IPS-NIHi11 (cell line): ENCODE data around the gene MGARP.

Experiments
- DNase-seq: peaks from one replicate; pipeline ENCODE4 v3.0.0; 2012; ENCODE audit warnings: mixed read lengths, low spot score

Gene MGARP

DNA sequence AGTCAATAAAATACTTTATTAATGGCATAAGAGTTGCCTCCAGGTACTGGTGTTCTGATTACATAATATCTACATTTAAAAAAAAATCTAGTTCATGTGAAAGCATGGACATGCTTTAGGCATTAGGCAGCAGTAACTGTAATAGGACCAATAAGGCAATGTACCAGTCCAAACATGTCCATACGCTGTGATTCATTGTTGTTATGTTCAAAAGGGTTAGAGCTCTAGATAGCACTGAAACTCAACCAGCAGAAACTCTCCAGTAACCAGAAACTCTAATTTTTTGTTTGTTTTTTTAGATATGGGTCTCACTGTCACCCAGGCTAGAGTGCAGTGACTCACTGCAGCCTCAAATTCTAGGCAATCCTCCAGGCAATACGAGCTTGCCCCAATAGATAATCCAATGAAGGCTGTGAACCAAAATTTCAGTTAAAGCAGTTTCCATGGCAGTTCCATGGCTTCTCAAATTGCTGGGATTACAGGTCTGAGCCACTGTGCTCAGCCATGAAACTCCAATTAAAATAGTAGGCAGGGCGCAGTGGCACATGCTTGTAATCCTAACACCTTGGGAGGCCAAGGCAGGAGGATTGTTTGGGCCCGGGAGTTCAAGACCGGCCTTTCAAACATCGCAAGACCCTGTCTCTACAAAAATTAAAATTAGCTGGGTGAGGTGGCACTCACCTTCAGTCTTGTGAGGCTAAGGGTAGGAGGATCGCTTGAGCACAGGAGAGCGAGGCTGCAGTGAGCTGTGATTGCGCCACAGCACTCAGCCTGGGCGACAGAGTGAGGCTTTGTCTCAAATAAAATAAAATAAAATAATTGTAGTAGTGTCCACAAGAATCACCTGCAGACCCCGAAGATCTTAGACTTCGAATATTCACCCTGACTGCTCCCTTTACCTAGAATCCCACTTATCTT lies 36.3 kb downstream of the MGARP start:
- no peak for DNase-seq

DNA sequence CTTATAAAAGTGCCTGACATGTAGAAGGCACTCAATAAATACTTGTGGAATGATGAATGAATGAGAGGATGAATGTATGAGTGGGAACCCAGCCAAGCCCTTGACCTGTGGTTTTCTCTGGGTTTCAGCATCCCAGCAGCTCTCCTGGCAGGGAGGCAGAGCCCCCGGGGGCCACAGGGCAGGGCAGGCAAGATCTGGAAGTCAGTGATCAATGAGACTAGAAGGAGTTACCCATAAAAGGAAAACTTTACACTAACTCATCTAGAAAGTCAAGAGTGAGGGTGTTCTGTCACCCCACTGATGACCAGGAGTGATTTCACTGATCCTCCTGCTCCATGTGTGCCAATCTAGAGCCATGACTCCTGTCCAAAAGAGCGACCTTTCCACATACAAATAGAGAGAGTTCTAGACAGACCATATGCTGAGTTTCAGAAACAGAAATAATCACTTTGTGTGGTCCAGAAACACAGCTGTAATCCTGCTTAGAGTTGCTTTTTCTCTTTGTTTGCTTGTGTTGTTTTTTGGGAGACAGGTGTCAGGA lies 37.4 kb downstream of the MGARP start:
- DNase-seq: no peak

DNA sequence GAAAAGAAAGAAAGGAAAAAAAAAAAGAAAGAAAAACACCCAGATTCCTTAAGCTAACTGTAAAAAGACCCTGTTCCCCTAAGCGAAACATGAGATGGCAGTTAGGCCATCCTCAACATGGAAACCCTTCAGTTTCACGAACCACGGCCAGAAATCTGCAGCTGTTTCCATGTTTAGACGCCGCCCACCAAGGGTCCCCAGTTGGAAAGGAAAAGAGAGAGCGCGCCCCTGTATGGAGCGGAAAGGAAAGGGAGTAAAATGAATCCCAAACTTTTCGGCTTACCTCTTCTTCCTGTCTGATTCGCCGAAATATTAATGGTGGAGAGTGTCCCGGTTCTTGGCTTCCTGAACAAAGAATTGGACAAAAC lies 38.3 kb downstream of the MGARP start:
- DNase-seq: no peak

DNA sequence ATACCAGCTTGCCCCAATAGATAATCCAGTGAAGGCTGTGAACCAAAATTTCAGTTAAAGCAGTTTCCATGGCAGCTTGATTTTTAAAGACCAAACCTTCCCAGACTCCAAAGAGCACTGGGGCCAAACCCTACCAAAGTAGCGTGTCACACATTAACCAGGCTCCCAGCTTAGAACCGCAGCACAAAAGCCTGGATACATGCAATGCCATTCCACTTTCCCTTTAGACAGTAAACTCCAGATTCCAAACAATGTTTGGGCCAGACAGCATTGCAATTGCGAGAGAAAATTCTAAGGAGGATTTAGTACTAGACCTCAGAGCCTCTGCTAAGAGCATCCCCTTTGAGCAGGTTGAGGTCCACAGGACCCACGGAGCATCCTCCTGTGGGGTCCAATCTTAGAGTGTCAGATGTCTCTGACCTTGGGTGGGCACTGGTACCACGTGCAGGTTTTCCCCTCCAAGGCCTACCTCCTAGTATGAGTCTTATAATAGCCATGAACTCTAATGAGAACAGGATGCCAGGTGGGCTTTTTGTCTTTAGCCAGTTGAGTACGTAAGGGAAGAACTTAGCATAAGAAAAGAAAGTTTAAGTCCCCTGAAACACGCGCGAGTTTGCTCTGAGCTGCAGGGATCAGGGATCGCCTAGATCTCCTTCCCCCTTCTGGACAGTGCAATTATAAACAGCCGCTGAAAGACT lies 38.8 kb downstream of the MGARP start:
- peak; percentile 26 for DNase-seq

DNA sequence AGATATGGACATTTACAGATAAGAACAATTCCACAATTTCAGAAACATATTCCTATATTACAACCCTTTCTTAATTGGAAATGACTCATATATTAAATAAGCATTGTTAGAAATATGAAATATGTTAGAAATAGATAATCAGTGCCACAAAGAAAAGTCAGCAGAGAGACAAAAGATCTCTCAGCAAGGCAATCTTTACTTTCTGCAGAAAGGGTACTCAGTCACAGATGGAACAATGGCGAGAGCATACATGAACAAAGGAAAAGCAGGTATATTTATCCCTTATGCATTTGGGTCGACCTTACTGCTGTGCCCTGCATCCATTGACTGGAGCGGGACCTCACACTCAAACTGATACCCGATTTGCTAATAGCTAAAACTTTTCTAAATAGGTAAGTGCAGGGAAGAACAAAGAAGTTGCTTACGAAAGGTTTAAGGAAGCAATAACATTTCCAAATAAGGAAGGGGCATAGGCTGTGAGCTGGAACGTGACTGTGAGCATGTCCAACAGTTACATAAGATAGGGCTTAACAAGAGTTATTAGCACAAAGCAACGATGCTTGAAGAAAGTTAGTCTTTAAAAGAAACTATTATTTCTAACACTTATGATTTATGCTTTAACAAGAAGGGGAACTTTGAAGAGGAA lies 40.8 kb downstream of the MGARP start:
- DNase-seq: no peak

DNA sequence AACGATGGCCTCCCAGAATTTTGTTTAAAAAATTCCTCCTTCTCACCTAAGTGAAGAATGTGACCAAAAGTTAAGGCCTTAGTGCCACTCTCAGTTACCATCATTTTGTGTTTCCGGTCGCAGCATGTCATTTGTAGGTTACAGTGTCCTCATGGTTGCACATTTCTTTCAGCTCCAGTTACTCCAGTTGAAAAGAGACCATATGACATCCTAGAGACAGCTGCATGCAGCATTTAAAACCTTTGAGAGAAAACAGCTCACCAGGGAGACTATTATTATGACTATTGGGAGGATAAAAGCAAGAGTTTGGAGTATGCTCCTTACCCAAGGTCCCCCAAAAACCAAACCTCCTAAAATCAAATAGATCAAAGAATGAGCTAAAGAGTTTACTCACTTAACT lies 45.8 kb downstream of the MGARP start:
- DNase-seq: no peak

DNA sequence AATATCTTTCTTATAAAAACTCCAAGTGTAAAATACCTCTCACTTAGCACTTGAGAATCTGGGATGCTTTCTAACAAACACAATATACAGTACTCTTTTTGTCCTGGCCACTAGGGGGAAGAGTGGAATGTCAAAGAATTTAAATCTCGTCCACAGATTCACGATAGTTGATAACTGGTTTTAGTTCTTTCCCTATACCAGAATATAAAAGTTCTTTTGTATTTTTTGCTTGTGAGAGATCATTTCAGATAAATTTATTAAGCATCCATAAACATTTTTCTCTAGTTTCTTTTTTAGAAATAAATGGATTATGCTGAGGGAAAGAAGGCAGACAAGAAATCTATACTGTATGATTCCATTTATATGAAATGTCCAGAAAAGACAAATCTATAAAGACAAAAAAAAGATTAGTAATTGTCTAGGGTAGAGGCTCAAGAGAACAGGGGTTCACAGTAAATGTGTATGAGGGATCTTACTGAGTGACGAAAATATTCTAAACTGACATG lies 50.4 kb downstream of the MGARP start:
- peak; percentile 47 for DNase-seq

DNA sequence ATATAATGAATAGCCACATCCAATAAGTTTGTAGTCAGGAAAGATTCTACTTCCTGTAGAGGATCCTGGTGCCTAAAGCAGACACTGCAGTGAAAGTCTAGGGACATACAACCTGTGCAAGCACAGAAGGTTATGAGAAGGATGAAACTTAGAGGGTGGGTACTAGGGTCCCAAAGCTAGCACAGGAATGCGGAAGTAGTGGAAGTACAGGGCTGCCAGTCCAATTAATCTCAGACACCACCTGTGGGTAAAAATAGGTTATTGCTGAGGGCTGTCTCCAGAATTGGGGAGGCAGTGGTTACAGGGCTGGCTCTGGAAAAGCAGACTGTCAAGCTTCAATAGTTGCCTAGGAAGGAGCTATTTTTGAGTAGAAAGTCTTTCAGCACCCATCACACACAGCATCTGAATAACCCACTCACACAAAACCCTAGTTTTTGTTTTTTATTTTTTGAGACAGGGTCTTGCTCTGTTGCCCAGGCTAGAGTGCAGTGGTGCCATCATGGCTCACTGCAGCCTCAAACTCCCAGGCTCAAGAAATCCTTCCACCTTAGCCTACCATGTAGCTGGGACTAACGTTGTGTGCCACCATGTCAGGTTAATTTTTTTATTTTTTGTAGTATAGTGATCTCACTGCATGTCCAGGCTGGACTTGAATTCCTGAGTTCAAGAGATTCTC lies 52.2 kb downstream of the MGARP start:
- peak; percentile 14 for DNase-seq

DNA sequence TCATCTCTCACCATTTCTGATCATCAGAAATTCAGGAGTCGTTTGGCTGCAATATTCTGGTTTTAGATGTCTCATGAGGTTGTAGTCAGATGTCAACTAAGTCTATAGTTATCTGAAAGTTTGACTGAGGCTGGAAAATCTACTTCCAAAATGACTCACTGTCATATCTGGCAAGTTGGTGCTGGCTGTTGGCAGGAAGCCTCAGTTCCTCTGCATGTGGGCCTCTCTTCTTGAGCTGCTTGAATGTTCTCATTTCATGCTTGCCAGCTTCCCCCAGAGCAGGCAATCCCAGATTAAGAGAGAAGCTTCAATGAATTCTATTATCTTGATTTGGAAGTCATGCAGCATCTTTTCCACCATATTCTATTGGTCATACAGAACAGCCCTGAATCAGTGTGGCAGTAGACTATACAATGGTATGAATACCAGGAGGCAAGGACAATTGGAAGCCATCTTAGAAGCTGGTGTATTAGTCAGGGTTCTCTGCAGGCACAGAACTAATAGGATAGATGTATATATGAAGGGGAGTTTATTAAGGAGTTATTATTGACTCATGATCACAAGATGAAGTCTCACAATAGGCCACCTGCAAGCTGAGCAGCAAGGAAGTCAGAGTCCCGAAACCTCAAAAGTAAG lies 56.2 kb downstream of the MGARP start:
- no peak for DNase-seq

DNA sequence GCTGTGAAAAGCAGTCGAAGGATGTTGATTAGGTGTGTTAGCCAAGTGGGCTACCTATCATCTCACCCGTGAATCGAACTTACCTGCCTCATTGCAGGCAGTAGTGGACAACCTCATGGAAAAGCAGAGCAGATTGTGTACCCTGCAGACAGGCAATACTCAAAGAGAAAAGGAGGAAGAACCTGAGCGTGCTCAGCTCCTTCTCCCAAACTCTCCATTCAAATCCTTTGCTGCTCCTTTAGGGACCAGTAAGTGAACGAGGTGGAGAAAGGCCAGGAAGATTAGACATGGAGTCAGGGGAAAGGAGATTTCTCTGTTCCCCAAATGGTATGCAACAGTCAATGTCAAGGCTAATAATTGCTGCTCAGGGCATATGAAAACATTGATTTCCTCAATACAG lies 57.8 kb downstream of the MGARP start:
- DNase-seq: no peak

DNA sequence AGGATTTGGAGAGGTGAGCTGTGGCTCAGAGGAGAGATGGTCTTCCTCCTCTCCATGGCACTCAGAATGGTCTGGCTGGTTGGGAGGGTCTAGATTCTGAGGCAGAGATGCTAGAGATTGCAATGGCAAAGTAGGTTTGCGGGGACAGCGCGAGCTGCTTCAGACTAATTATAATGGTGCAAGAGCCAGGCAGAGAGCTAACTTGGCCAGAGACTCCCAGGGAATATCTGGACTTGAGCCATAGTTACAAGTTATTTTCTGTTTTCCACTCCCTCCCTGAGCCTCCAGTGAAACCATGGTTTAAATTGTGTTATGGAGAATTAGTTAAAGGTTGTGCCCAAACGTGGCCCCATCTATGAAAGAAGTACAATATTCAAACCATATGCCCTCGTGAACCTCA lies 58.3 kb downstream of the MGARP start:
- no peak for DNase-seq

DNA sequence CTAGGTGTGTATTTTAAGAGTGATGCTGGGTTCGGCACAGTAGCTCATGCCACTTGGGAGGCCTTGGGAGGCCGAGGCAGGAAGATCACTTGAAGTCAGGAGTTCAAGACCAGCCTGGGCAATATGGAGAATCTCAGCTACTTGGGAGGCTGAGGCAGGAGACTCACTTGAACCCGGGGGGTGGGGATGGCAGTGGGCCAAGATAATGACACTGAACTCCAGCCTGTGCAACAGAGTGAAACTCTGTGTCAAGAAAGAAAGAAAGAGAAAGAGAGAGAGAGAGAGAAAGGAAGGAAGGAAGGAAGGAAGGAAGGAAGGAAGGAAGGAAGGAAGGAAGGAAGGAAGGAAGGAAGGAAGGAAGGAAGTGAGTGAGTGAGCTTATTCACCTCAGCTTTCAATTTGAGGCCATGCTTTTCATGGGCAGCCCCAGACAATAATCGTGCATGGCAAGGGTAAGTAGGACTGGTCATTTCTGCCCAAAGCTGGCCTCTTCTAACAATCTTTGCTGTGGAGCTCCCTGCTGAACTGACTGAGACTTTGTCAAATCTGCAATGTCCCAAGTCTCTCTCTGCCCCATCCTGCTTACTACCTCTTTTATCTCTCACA lies 60.5 kb downstream of the MGARP start:
- no peak for DNase-seq
